GM18499 (cell line): ENCODE measurements around the gene NAGLU.

Experiments
- ATAC-seq: cut with Tn5 transposase; IDR thresholded peaks from one replicate; pipeline ENCODE4 v1.9.1; 2021; ENCODE audit warnings: moderate number of reproducible peaks; ENCODE audit not compliant: insufficient read depth, unreplicated experiment

The NAGLU gene

GRCh38 chr17:42536048-42536371, at the start of gene NAGLU:
Gene NAGLU (plus strand): TSS chr17:42536241. CDS start chr17:42536273, 32 bp downstream.
- no peak for ATAC-seq

GRCh38 chr17:42488032-42488431, 48.0 kb upstream of the NAGLU start:
- no peak for ATAC-seq

GRCh38 chr17:42493319-42493718, 42.7 kb upstream of the NAGLU start:
- ATAC-seq = no peak

GRCh38 chr17:42494673-42495072, 41.4 kb upstream of the NAGLU start:
- ATAC-seq = no peak

- no peak for ATAC-seq
These were observed 37.2 kb upstream of the NAGLU start for GRCh38 chr17:42498828-42499227.

GRCh38 chr17:42502091-42502490, 34.0 kb upstream of the NAGLU start:
- ATAC-seq = no peak

- no peak for ATAC-seq
These were observed 33.1 kb upstream of the NAGLU start for GRCh38 chr17:42502926-42503325.

- ATAC-seq = no peak
These were observed 28.4 kb upstream of the NAGLU start for GRCh38 chr17:42507671-42508070.

GRCh38 chr17:42508426-42509165, 27.4 kb upstream of the NAGLU start:
- no peak for ATAC-seq

- no peak for ATAC-seq
These were observed 26.6 kb upstream of the NAGLU start for GRCh38 chr17:42509409-42509808.

GRCh38 chr17:42509841-42510240, 26.2 kb upstream of the NAGLU start:
- ATAC-seq = no peak

- no peak for ATAC-seq
These were observed 23.8 kb upstream of the NAGLU start for GRCh38 chr17:42512246-42512645.

- no peak for ATAC-seq
These were observed 23.2 kb upstream of the NAGLU start for GRCh38 chr17:42512733-42513251.

- ATAC-seq = no peak
These were observed 22.4 kb upstream of the NAGLU start for GRCh38 chr17:42513686-42514085.

- ATAC-seq = no peak
These were observed 21.8 kb upstream of the NAGLU start for GRCh38 chr17:42514279-42514678.

GRCh38 chr17:42514867-42515266, 21.2 kb upstream of the NAGLU start:
- no peak for ATAC-seq

GRCh38 chr17:42517516-42517915, 18.5 kb upstream of the NAGLU start:
- ATAC-seq = no peak

GRCh38 chr17:42518046-42518754, 17.8 kb upstream of the NAGLU start:
- no peak for ATAC-seq

GRCh38 chr17:42518755-42519545, 17.1 kb upstream of the NAGLU start:
- no peak for ATAC-seq

GRCh38 chr17:42519546-42520491, 16.2 kb upstream of the NAGLU start:
- no peak for ATAC-seq
